Loucy (cell line): ENCODE results near the gene EPHA7.

Source experiments
- CTCF ChIP-seq: fragments of 200-600 bp; sonication (generic); conservative IDR thresholded peaks from 2 replicates; pipeline ENCODE4 v1.5.1; 2014; ENCODE audit warnings: mild to moderate bottlenecking, antibody characterized with exemption, low read length
- EZH2phosphoT487 ChIP-seq: fragments of 200-600 bp; IDR thresholded peaks from 2 replicates; pipeline ENCODE4 v1.6.1; 2018; ENCODE audit warnings: antibody characterized with exemption, mild to moderate bottlenecking, moderate library complexity, borderline replicate concordance

DNA sequence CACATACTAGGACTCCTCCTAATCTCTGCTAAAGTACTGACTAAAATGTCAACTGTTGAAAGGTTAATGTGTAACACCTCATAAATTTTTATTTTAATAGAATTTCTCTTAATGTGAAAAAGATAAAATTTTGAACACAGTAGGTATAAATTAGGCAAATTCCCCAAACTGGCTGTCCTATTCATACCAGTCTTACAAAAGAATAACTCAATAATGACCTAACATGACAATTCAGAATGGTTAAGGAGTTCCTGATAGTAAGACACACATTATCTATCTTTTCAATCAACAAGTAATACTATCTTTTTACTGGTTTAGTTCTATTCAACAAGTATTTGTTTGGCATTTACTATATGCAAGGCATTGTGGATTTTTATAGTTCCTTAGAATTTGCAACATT is 141.1 kb downstream of the EPHA7 start:
- TF ChIP-seq CTCF = no peak
- TF ChIP-seq EZH2phosphoT487 = no peak
